Measurements from ENCODE around the gene DHX38.

The DHX38 gene

DNA sequence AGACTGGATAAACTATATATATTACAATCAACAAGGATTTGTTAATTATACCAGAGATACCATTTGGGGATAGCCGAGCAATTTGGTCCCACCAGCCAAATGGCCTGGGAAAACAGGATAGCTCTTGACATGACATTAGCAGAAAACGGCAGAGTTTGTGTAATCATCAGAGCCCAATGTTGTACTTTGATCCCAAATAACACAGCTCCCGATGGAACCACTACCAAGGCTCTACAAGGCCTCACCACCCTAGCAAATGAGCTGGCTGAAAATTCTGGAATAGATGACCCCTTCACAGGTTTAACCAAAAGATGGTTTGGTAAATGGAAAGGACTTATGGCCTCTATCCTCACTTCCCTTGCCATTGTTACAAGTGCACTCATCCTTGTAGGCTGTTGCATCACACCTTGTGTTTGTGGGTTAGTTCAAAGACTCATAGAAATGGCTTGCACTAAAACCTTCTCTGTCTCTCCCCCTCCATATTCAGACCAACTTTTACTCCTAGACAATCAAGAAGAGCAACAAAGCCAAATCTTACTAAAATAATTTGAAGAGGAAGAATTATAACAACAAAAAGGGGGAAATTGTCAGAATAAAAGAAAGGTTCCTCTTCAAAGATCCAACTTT is 9.8 kb upstream of the DHX38 start:
- DNase-seq (ENCODE audit: low read depth in 2 of 2) = no peak

GRCh38 chr16:72084445-72084844 is 9.2 kb upstream of the DHX38 start:
- no peak for DNase-seq (ENCODE audit: low read depth in 2 of 2)

GRCh38 chr16:72085002-72085401 is 8.6 kb upstream of the DHX38 start:
- DNase-seq (ENCODE audit: low read depth in 2 of 2) = no peak

- no peak for DNase-seq (ENCODE audit: low read depth in 2 of 2)
Measured at GRCh38 chr16:72091217-72091616, 2.4 kb upstream of the DHX38 start.

GRCh38 chr16:72092832-72093447 is 707 bp upstream of the DHX38 start:
- DNase-seq (ENCODE audit: low read depth in 2 of 2) = peak in 1 of 2 experiments; percentile 26

GRCh38 chr16:72094266-72094610 is 591 bp downstream of the DHX38 start:
- no peak for DNase-seq (ENCODE audit: low read depth in 2 of 2)

GRCh38 chr16:72098936-72099335 is 5.3 kb downstream of the DHX38 start:
- no peak for DNase-seq (ENCODE audit: low read depth in 2 of 2)

GRCh38 chr16:72099377-72099818 is 5.8 kb downstream of the DHX38 start:
- no peak for DNase-seq (ENCODE audit: low read depth in 2 of 2)

- no peak for DNase-seq (ENCODE audit: low read depth in 2 of 2)
Measured at GRCh38 chr16:72101195-72101594, 7.5 kb downstream of the DHX38 start.

DNA sequence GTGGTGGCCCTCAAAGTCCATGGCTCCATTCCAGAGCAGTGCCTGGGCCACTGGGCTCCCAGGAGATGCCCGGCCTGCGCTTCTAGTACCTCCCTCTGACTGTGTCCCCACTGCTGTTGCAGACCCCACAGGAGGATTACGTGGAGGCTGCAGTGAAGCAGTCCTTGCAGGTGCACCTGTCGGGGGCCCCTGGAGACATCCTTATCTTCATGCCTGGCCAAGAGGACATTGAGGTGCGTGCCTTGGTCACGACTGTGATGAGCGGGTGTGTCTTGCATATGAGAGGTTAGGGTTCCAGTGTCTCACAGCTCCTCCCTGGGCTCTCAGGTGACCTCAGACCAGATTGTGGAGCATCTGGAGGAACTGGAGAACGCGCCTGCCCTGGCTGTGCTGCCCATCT is 11.3 kb downstream of the DHX38 start:
- DNase-seq (ENCODE audit: low read depth in 2 of 2) = no peak

- no peak for DNase-seq (ENCODE audit: low read depth in 2 of 2)
Measured at GRCh38 chr16:72105978-72106377, 12.3 kb downstream of the DHX38 start.

DNA sequence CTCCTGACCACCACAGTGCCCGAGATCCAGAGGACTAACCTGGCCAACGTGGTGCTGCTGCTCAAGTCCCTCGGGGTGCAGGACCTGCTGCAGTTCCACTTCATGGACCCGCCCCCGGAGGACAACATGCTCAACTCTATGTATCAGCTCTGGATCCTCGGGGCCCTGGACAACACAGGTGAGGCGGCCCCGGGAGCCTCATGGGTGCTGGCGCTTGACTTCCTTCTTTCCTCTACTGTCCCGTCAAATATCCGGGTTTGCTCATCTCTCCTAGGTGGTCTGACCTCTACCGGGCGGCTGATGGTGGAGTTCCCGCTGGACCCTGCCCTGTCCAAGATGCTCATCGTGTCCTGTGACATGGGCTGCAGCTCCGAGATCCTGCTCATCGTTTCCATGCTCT is 13.7 kb downstream of the DHX38 start:
- DNase-seq (ENCODE audit: low read depth in 2 of 2) = no peak

DNA sequence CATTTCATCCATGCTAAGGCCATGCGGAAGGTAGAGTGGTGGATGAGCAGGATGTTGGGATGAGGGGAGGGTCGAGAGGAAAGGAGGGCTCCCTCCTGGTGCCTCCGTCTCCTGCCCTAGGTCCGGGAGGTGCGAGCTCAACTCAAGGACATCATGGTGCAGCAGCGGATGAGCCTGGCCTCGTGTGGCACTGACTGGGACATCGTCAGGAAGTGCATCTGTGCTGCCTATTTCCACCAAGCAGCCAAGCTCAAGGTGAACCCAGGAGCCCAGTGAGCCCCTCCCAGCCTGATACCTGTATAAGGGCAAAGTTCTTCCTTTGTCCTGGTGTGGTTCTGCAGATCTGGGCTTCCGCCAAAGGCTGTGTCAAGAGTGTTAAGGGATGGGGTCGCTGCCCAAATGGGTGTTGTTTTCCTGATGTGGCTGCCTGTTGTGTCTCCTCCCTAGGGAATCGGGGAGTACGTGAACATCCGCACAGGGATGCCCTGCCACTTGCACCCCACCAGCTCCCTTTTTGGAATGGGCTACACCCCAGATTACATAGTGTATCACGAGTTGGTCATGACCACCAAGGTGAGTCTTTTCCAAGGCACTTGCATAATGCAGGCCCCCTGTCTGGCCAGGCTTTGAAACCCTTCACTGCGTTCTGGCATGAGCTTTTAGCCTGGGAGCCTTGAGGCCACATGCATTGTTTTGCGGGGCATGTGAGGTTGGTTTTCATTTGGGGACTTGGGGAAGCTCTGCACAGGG is 14.9 kb downstream of the DHX38 start:
- DNase-seq (ENCODE audit: low read depth in 2 of 2) = no peak

- DNase-seq (ENCODE audit: low read depth in 2 of 2) = no peak
Measured at GRCh38 chr16:72109300-72109699, 15.7 kb downstream of the DHX38 start.

DNA sequence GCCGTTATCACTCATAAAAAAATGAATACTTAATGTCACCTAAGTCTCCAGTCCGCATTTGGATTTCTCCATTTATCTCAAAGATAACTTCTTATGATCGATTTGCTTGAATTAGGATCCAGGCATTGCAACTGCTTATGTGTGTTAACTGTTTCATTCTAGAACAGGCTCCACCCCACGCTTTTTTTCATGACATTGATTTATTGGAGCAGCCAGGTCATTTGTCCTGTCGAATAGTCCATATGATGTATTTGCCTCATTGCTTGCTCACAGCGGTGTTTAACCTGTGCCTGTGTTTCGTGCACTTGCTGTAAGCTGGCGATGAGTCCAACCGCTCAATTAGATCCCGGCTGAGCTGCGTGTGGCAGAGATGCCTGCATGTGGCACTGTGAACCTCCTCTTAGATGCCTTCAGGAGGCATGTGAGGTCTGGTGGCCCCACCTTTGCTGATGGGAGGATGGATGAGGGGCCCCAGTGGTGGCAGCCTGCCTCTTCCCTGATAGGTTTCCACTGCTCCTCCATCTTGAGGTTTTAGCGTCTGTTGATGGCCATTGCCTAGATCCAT is 16.4 kb downstream of the DHX38 start:
- DNase-seq (ENCODE audit: low read depth in 2 of 2) = no peak

DNA sequence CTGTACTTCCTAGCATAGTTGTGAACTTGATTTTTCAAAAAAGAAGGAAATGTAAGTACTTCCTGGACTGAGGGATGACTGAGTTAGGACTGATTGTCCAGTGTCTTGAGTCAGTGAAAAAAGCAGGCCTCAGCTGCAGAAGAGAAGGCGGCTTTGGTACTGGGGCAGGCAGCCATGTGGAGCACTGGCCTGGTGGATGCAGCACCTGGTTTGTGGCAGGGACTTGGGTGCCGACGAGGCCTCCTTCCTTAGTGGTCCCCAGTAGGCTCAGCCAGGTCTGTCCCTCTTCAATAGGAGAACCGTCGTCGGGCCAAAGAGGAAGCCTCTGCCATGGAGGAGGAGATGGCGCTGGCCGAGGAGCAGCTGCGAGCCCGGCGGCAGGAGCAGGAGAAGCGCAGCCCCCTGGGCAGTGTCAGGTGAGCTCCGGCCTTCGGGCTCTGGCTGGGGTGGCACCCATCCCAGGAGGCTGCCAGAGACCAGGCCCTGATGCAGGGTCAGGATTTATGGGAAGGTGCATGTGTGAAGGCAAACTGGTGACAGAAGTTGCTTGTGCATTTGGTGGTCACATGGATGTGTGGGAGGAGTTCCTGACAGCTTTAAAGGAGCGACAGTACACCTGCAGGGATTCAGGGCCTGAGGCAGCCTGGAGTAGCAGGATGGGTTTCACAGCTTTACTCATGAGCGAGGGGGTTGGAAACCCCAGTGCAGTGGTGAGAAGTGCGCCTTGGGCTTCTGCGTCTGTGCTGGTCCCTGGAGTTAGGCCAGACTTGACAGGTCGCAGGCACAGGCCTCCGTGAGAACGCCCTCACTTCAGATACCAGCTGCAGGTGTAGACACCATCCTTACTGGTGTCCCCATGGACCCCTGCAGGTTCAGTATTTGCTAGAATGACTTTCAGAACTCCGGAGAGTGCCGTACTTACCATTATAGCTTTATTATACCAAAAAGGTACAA is 17.3 kb downstream of the DHX38 start:
- DNase-seq (ENCODE audit: low read depth in 2 of 2) = no peak

DNA sequence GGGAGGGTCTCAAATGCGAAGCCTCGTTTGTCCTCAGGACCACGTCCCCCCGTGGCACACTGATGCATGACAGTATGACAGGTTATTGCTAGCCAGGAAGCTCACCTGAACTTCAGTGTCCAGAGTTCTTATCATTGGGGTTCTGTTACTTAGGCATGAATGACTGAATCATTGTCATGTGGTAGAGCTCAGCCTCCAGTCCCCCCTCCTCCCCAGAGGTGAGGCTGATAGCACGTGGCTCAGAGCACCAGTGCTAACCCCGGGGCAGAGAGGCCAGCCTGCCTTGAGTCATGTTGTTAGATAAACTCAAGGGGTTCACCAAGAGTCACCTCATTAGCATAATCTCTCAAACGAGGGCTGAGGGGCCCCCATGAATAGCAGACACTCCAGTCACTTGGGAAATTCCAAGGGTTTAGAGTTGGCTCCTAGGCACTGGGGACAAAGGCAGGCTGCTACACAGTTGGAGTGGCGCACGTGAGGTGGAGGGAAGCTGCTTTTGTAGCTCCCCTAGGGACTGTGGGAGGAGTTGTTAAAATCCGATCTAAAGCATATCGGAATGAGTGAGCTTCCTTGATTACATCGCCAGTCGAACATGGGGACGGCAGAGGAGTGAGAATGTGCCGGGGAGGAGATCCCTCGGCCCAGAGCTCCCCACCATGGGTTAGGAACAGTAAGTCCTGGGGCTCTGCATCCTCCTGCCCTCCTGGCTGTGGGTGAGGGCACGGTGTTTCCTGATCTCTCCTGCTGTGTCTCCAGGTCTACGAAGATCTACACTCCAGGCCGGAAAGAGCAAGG is 18.2 kb downstream of the DHX38 start:
- no peak for DNase-seq (ENCODE audit: low read depth in 2 of 2)

GRCh38 chr16:72112452-72112792 is 18.8 kb downstream of the DHX38 start:
- DNase-seq (ENCODE audit: low read depth in 2 of 2) = no peak

GRCh38 chr16:72112906-72113615 is 19.4 kb downstream of the DHX38 start:
- DNase-seq (ENCODE audit: low read depth in 2 of 2) = no peak

DNA sequence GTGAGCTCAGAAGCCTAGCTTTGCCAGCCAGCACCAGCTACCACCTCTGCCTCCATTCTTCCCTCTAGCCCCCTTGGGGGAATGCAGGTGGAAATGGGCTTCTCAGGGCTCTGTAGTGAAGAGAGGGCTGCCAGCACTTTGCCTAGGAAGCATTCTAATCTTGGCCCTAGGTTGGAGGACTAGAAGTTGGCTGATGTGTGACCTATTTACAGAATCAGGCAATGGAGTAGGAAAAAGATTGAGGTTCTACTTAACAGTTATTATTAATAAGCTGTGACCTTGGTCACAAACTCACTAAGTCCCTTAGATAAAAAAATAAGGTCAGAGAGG is 19.9 kb downstream of the DHX38 start:
- DNase-seq (ENCODE audit: low read depth in 2 of 2) = no peak

- DNase-seq (ENCODE audit: low read depth in 2 of 2) = no peak
Measured at GRCh38 chr16:72120026-72120425, 26.4 kb downstream of the DHX38 start.
